PC-3 (cell line): ENCODE data around the gene TSTD2.

Experiments
- CTCF ChIP-seq: fragments of 300-600 bp; sonication (generic); conservative IDR thresholded peaks from 2 replicates; pipeline ENCODE4 v1.5.1; 2017; ENCODE audit warnings: antibody characterized with exemption, low read depth, mild to moderate bottlenecking, low read length
- EZH2 ChIP-seq: fragments of 300-600 bp; sonication (generic); IDR thresholded peaks from one replicate; pipeline ENCODE4 v1.6.1; 2017; ENCODE audit warnings: antibody characterized with exemption, mild to moderate bottlenecking, low read length; ENCODE audit not compliant: unreplicated experiment

DNA sequence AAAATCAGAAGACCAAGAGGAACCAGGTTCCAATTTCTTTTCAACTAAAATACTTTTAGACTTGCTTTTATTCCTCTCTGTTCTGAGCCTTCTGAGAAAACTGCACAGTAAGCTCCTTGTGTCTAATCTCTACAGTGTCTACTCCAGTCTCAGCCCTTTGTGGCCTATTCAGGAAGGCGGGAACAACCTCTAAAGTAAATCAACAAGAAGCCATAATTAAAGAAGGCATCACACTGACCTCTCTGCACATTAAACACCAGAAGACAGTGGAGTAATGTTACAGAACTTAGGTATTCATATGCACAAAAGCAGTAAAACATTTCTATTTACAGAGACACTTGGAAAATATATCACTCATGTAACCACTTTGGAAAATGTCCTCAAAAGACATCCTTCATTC lies 49.1 kb upstream of the TSTD2 start:
- TF ChIP-seq CTCF, result no peak
- no peak for TF ChIP-seq EZH2
